Panc1 (cell line): ENCODE measurements around the gene SUFU. TPM values are rescaled to one million over a fixed set of nuclear protein-coding genes. Genes with fewer than 3 reads are reported as not detected.

Experiments
- ATAC-seq: fragments of 200-7000 bp; cut with Tn5 transposase; 2 replicates; pipeline ENCODE4 v1.9.1; 2020; ENCODE audit warnings: mild to moderate bottlenecking, moderate library complexity
- BruUV-seq: library from RNA; stranded (reverse); fragments of 400-500 nt; replicated peaks from 2 replicates; lab custom pipeline; 2021; lab: Mats Ljungman, UMichigan
- CTCF ChIA-PET: fragments of 300-600 bp; sonication (Branson Sonifier 250); formaldehyde crosslinking; loops from one replicate; lab custom pipeline; 2022; ENCODE audit warnings: antibody characterized with exemption; lab: Charles Lee
- POLR2A ChIA-PET: fragments of 300-600 bp; sonication (Branson Sonifier 250); formaldehyde crosslinking; loops from one replicate; lab custom pipeline; 2022; ENCODE audit warnings: antibody characterized with exemption; lab: Charles Lee
- DNase-seq: peaks from one replicate; pipeline ENCODE4 v3.0.0-alpha.2; 2010; ENCODE audit warnings: low read depth, low spot score
- H3K27ac ChIP-seq: 2 replicates; pipeline ENCODE4 v1.5.1; 2011; ENCODE audit warnings: mild to moderate bottlenecking, low read length, inconsistent platforms
- H3K27me3 ChIP-seq: fragments of 200-500 bp; sonication (Bioruptor generic); 2 replicates; pipeline ENCODE4 v1.6.0; 2014; ENCODE audit warnings: low read length, inconsistent platforms; ENCODE audit not compliant: control insufficient read depth, insufficient read depth
- H3K36me3 ChIP-seq: fragments of 200-500 bp; sonication (Bioruptor generic); 2 replicates; pipeline ENCODE4 v1.5.1; 2014; ENCODE audit warnings: inconsistent platforms, mild to moderate bottlenecking, low read length, moderate library complexity; ENCODE audit not compliant: control insufficient read depth, insufficient read depth
- H3K4me1 ChIP-seq: 2 replicates; pipeline ENCODE4 v1.5.1; 2011; ENCODE audit warnings: inconsistent platforms, mild to moderate bottlenecking, low read length, moderate library complexity; ENCODE audit not compliant: control insufficient read depth, insufficient read depth
- H3K4me3 ChIP-seq, 2 experiments: 2 replicates each; pipeline ENCODE4 v1.5.1; 2011 to 2012; ENCODE audit warnings: low read depth in 2 of 2, low read length in 2 of 2, mild to moderate bottlenecking in 2 of 2, inconsistent platforms in 1 of 2, moderate library complexity in 1 of 2
- H3K9me3 ChIP-seq: fragments of 200-500 bp; sonication (Bioruptor generic); 2 replicates; pipeline ENCODE4 v1.5.1; 2014; ENCODE audit warnings: low read depth, mild to moderate bottlenecking, inconsistent platforms, low read length, moderate library complexity; ENCODE audit not compliant: control insufficient read depth, insufficient read depth
- CTCF ChIP-seq: fragments of 450-650 bp; IDR thresholded peaks from 2 replicates; pipeline ENCODE4 v1.5.1; 2017; ENCODE audit warnings: mild to moderate bottlenecking
- POLR2AphosphoS5 ChIP-seq: IDR thresholded peaks from 2 replicates; pipeline ENCODE4 v1.6.1; 2012; ENCODE audit warnings: mild to moderate bottlenecking, low read depth, low read length, moderate library complexity
- REST ChIP-seq, 2 experiments: IDR thresholded peaks; 2 replicates each; pipeline ENCODE4 v1.6.1; 2011 to 2012; ENCODE audit warnings: low read depth in 2 of 2, control low read depth in 1 of 2, low read length in 1 of 2, mild to moderate bottlenecking in 1 of 2, moderate library complexity in 1 of 2; ENCODE audit not compliant: insufficient read depth in 1 of 2
- SIN3A ChIP-seq: IDR thresholded peaks from 2 replicates; pipeline ENCODE4 v1.6.1; 2012; ENCODE audit warnings: low read depth, mild to moderate bottlenecking, low read length, moderate library complexity, borderline replicate concordance; ENCODE audit not compliant: insufficient read depth
- TCF7L2 ChIP-seq: IDR thresholded peaks from 2 replicates; pipeline ENCODE4 v1.6.1; 2011; ENCODE audit warnings: mild to moderate bottlenecking, low read depth, low read length, inconsistent platforms
- in situ Hi-C: cut with HindIII; loops from 2 replicates; pipeline ENCODE4 v1.10.0; 2016; ENCODE audit warnings: low sequenced_read_pairs, low pct_unique_long_range_greater_than_20kb
- intact Hi-C: fragments of 100-400 bp; cut with micrococcal nuclease; formaldehyde crosslinking; loops from one replicate; pipeline ENCODE4 v1.10.0; 2022; ENCODE audit not compliant: unreplicated experiment
- total RNA-seq: library from RNA; stranded (reverse); gene quantifications from one replicate; pipeline ENCODE4 v1.2.1, GENCODE V29; 2021; ENCODE audit not compliant: unreplicated experiment

Gene SUFU
- total RNA-seq, 1 experiment from 2014 or later = 9.5 TPM

GRCh38 chr10:102524746-102525145 lies 21.0 kb downstream of the SUFU start:
- Histone ChIP-seq H3K27ac (no peak overlapping the region), H3K4me1 (no peaks in the 10 kb centered on the region), H3K4me3 (no peak overlapping the region), H3K9me3 (no peaks in the 10 kb centered on the region), H3K27me3 (no peaks in the 10 kb centered on the region), H3K36me3 (no peaks in the 10 kb centered on the region)
- ChIA-PET CTCF (no interaction called here), POLR2A (no interaction called here)
- ATAC-seq (no peak), DNase-seq (no peak)
- intact Hi-C loops = loop anchor here (5.0 kb wide), 1 partner anchor 68 kb away; no protein-coding TSS in a partner anchor
- in situ Hi-C loops = no loop called here
- TF ChIP-seq POLR2AphosphoS5 = no peak
- no peak for TF ChIP-seq REST (IDR thresholded peaks at IDR 0.05; ENCODE audit: insufficient read depth in 1 of 2, low read depth in 2 of 2, low read length in 1 of 2)
- no peak for TF ChIP-seq CTCF
- TF ChIP-seq SIN3A = no peak
- no peak for TF ChIP-seq TCF7L2
- BruUV-seq = no TSS peak

- POLR2A ChIA-PET = no interaction called here
These were observed 23.8 kb downstream of the SUFU start for GRCh38 chr10:102527546-102527945.

More at GRCh38 chr10:102527546-102527945, 23.8 kb downstream of the SUFU start:
- no peak for TF ChIP-seq SIN3A
- TF ChIP-seq POLR2AphosphoS5 = no peak
- no peak for TF ChIP-seq CTCF
- H3K36me3 ChIP-seq = no peaks in the 10 kb centered on the region
- ATAC-seq (no peak), DNase-seq (no peak)
- no peaks in the 10 kb centered on the region for H3K9me3 ChIP-seq
- intact Hi-C loops = loop anchor here (5.0 kb wide), 1 partner anchor 65 kb away; no protein-coding TSS in a partner anchor
- no peaks in the 10 kb centered on the region for H3K27me3 ChIP-seq
- H3K27ac ChIP-seq = no peak overlapping the region
- CTCF ChIA-PET = no interaction called here
- BruUV-seq = no TSS peak
- in situ Hi-C loops = no loop called here
- no peaks in the 10 kb centered on the region for H3K4me1 ChIP-seq
- no peak overlapping the region for H3K4me3 ChIP-seq
